ENCODE data around the gene TIAM1. TPM values are rescaled to one million over a fixed set of nuclear protein-coding genes. Genes with fewer than 3 reads are reported as not detected.

The TIAM1 gene, protein sequence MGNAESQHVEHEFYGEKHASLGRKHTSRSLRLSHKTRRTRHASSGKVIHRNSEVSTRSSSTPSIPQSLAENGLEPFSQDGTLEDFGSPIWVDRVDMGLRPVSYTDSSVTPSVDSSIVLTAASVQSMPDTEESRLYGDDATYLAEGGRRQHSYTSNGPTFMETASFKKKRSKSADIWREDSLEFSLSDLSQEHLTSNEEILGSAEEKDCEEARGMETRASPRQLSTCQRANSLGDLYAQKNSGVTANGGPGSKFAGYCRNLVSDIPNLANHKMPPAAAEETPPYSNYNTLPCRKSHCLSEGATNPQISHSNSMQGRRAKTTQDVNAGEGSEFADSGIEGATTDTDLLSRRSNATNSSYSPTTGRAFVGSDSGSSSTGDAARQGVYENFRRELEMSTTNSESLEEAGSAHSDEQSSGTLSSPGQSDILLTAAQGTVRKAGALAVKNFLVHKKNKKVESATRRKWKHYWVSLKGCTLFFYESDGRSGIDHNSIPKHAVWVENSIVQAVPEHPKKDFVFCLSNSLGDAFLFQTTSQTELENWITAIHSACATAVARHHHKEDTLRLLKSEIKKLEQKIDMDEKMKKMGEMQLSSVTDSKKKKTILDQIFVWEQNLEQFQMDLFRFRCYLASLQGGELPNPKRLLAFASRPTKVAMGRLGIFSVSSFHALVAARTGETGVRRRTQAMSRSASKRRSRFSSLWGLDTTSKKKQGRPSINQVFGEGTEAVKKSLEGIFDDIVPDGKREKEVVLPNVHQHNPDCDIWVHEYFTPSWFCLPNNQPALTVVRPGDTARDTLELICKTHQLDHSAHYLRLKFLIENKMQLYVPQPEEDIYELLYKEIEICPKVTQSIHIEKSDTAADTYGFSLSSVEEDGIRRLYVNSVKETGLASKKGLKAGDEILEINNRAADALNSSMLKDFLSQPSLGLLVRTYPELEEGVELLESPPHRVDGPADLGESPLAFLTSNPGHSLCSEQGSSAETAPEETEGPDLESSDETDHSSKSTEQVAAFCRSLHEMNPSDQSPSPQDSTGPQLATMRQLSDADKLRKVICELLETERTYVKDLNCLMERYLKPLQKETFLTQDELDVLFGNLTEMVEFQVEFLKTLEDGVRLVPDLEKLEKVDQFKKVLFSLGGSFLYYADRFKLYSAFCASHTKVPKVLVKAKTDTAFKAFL (N-terminal part only)
- 41.3 TPM for total RNA-seq

DNA sequence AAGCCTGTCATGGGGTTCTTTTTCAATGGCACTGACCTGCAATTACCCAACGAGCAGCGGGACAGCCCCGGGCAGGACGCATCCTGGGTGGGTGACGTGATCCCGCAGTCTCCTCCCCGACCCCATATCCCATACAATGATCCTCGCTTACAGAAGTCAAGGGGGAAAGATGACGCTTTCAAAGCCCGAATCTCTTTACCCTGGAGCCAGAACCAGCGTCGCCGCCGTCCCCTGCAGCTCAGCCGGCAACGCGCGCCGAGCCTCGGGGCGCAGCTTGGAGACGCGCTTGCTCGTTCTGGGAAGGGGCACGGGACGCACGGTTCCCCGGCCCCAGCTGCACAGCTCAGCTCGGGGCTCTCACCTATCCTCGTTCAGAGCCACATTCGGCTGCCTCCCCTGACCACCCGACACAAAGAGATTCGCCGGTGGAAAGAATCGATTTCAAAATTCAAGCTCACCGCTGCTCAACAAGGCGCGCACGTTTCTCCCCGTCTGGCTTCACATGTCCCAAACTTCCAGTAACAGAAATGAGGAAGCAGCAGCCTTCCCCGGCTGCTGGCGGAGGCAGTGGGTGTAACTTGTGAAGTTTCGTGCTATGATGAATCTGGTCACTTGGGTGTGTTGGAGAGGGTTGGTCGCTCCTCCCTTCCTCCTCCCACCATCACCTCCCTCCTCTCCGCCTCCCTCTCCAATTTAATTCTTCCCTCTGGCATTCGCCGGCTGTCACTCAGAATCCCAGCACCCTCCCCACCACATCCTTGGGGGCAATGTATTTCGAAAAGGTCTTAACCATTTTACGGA lies at the start of gene TIAM1:
Gene TIAM1, minus strand, starts transcription at position 582 of the 801 bp plus-strand sequence. CDS start 77,289 bp downstream, outside the sequence.
- peak within 1 kb of the TSS; percentile 21 for H3K27ac ChIP-seq
- H3K4me3 ChIP-seq: peak within 1 kb of the TSS; percentile 36 to 50
- H3K36me3 ChIP-seq: no peaks in the 10 kb centered on the region
- no peaks in the 10 kb centered on the region for H3K27me3 ChIP-seq
- peaks cover 16% of the 10 kb centered on the region for H3K4me1 ChIP-seq
- no peak for TF ChIP-seq CTCF (IDR thresholded peaks at IDR 0.05)
- peak in 1 of 2 donors; percentile 58 for TF ChIP-seq POLR2AphosphoS5 (IDR thresholded peaks at IDR 0.05; ENCODE audit: insufficient read depth in 1 of 2, low read depth in 1 of 2)
- TF ChIP-seq POLR2A (IDR thresholded peaks at IDR 0.05): no peak
- no peak for DNase-seq (ENCODE audit: extremely low spot score in 2 of 2)
- intact Hi-C loops (cut with DNase I): no loop called here
- H3K9me3 ChIP-seq: no peaks in the 10 kb centered on the region

- TF ChIP-seq POLR2A (IDR thresholded peaks at IDR 0.05) (no peak), CTCF (IDR thresholded peaks at IDR 0.05) (no peak), POLR2AphosphoS5 (IDR thresholded peaks at IDR 0.05; ENCODE audit: insufficient read depth in 1 of 2, low read depth in 1 of 2) (no peak)
- Histone ChIP-seq H3K9me3 (no peaks in the 10 kb centered on the region), H3K36me3 (no peaks in the 10 kb centered on the region), H3K27me3 (no peaks in the 10 kb centered on the region), H3K4me3 (no peak overlapping the region), H3K27ac (no peak overlapping the region), H3K4me1 (no peaks in the 10 kb centered on the region)
- intact Hi-C loops (cut with DNase I): no loop called here
- DNase-seq (ENCODE audit: extremely low spot score in 2 of 2): no peak
Measured at GRCh38 chr21:31387560-31388186, 43.6 kb upstream of the TIAM1 start.

GRCh38 chr21:31386006-31386405 lies 41.9 kb upstream of the TIAM1 start:
- H3K27me3 ChIP-seq: no peaks in the 10 kb centered on the region
- no peaks in the 10 kb centered on the region for H3K9me3 ChIP-seq
- no peak overlapping the region for H3K4me3 ChIP-seq
- TF ChIP-seq POLR2AphosphoS5 (IDR thresholded peaks at IDR 0.05; ENCODE audit: insufficient read depth in 1 of 2, low read depth in 1 of 2) (no peak), POLR2A (IDR thresholded peaks at IDR 0.05) (no peak), CTCF (IDR thresholded peaks at IDR 0.05) (no peak)
- no peaks in the 10 kb centered on the region for H3K4me1 ChIP-seq
- no peak for DNase-seq (ENCODE audit: extremely low spot score in 2 of 2)
- no peak overlapping the region for H3K27ac ChIP-seq
- no peaks in the 10 kb centered on the region for H3K36me3 ChIP-seq
- intact Hi-C loops (cut with DNase I): no loop called here

- no peak for TF ChIP-seq POLR2AphosphoS5 (IDR thresholded peaks at IDR 0.05; ENCODE audit: insufficient read depth in 1 of 2, low read depth in 1 of 2)
- no peak for TF ChIP-seq CTCF (IDR thresholded peaks at IDR 0.05)
- Histone ChIP-seq H3K4me1 (no peaks in the 10 kb centered on the region), H3K9me3 (no peaks in the 10 kb centered on the region), H3K27me3 (no peaks in the 10 kb centered on the region), H3K27ac (no peak overlapping the region), H3K36me3 (no peaks in the 10 kb centered on the region), H3K4me3 (no peak overlapping the region)
- intact Hi-C loops (cut with DNase I): no loop called here
- no peak for DNase-seq (ENCODE audit: extremely low spot score in 2 of 2)
Measured at GRCh38 chr21:31383770-31384169, 39.7 kb upstream of the TIAM1 start.

All from vagina (tissue), 2 donors.